ENCODE results near the gene COX5A. TPM values are rescaled to one million over a fixed set of nuclear protein-coding genes. Genes with fewer than 3 reads are reported as not detected.

The COX5A gene
- total and polyA plus RNA-seq, 2 of the 13 experiments (the other 11 are each of a cell fraction or from before 2014, with no cell fraction given), result 158 to 218 TPM

- TF ChIP-seq CBFB (CRISPR knock-in tag; IDR thresholded peaks at IDR 0.05) (no peak), BCLAF1 (IDR thresholded peaks at IDR 0.05) (no peak), FOXK1 (CRISPR knock-in tag; IDR thresholded peaks at IDR 0.05; ENCODE audit: borderline replicate concordance, low read depth) (no peak), POLR2AphosphoS2 (IDR thresholded peaks at IDR 0.05; ENCODE audit: low read depth, low read length) (no peak), ZNF772 (CRISPR knock-in tag; IDR thresholded peaks at IDR 0.05) (no peak), GMEB2 (CRISPR knock-in tag; IDR thresholded peaks at IDR 0.05; ENCODE audit: low read depth) (no peak), DMAP1 (CRISPR knock-in tag; IDR thresholded peaks at IDR 0.05) (no peak), ZNF562 (CRISPR knock-in tag; IDR thresholded peaks at IDR 0.05; ENCODE audit: borderline replicate concordance) (no peak), REST (IDR thresholded peaks at IDR 0.05; ENCODE audit: borderline replicate concordance in 1 of 2, low read depth in 1 of 2, low read length in 2 of 2) (no peak), KDM1A (CRISPR knock-in tag; IDR thresholded peaks at IDR 0.05) (no peak), MAF1 (CRISPR knock-in tag; IDR thresholded peaks at IDR 0.05; ENCODE audit: borderline replicate concordance) (no peak), TBX3 (IDR thresholded peaks at IDR 0.05; ENCODE audit: borderline replicate concordance) (no peak), NR2F1 (CRISPR knock-in tag; IDR thresholded peaks at IDR 0.05) (no peak), TGIF2 (CRISPR knock-in tag; IDR thresholded peaks at IDR 0.05) (no peak), SMAD1 (CRISPR knock-in tag; IDR thresholded peaks at IDR 0.05; ENCODE audit: borderline replicate concordance, low read depth) (no peak), HOXA3 (CRISPR knock-in tag; IDR thresholded peaks at IDR 0.05) (peak; percentile 49; the same call in 1 of the 2 replicates), ZNF766 (CRISPR knock-in tag; IDR thresholded peaks at IDR 0.05; ENCODE audit: borderline replicate concordance) (no peak)
- TF ChIP-seq, protein P1, sequence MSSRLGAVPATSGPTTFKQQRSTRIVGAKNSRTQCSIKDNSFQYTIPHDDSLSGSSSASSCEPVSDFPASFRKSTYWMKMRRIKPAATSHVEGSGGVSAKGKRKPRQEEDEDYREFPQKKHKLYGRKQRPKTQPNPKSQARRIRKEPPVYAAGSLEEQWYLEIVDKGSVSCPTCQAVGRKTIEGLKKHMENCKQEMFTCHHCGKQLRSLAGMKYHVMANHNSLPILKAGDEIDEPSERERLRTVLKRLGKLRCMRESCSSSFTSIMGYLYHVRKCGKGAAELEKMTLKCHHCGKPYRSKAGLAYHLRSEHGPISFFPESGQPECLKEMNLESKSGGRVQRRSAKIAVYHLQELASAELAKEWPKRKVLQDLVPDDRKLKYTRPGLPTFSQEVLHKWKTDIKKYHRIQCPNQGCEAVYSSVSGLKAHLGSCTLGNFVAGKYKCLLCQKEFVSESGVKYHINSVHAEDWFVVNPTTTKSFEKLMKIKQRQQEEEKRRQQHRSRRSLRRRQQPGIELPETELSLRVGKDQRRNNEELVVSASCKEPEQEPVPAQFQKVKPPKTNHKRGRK (CRISPR knock-in tag; IDR thresholded peaks at IDR 0.05), result no peak
- TF ChIP-seq, protein P2, sequence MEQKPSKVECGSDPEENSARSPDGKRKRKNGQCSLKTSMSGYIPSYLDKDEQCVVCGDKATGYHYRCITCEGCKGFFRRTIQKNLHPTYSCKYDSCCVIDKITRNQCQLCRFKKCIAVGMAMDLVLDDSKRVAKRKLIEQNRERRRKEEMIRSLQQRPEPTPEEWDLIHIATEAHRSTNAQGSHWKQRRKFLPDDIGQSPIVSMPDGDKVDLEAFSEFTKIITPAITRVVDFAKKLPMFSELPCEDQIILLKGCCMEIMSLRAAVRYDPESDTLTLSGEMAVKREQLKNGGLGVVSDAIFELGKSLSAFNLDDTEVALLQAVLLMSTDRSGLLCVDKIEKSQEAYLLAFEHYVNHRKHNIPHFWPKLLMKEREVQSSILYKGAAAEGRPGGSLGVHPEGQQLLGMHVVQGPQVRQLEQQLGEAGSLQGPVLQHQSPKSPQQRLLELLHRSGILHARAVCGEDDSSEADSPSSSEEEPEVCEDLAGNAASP (CRISPR knock-in tag; IDR thresholded peaks at IDR 0.05; ENCODE audit: borderline replicate concordance), result no peak
These were observed 20.5 kb upstream of the COX5A start (continued) for GRCh38 chr15:74958320-74958907.

All from HepG2 (cell line).